Liver (tissue), 9 donors: ENCODE results near the gene SLC7A6. TPM values are rescaled to one million over a fixed set of nuclear protein-coding genes. Genes with fewer than 3 reads are reported as not detected.

Source experiments
- DNase-seq: peaks from one replicate; pipeline ENCODE4 v3.0.0-alpha.2; 2017; ENCODE audit warnings: low spot score
- H3K27ac ChIP-seq, 2 donors: one replicate each; pipeline ENCODE4 v1.7.0; 2013; ENCODE audit warnings: inconsistent platforms in 2 of 2, low read length in 2 of 2, control low read depth in 1 of 2, low read depth in 1 of 2, mild to moderate bottlenecking in 1 of 2
- H3K27me3 ChIP-seq, 4 donors: one replicate each; pipeline versions ENCODE4 v1.6.1 to v1.7.0; 2013; ENCODE audit warnings: low read length in 3 of 4, inconsistent platforms in 1 of 4, mild to moderate bottlenecking in 1 of 4, moderate library complexity in 1 of 4; ENCODE audit not compliant: control insufficient read depth in 4 of 4, insufficient read depth in 4 of 4
- H3K36me3 ChIP-seq, 4 donors: one replicate each; pipeline versions ENCODE4 v1.6.1 to v1.7.0; 2013; ENCODE audit warnings: low read length in 3 of 4, mild to moderate bottlenecking in 3 of 4, low read depth in 1 of 4, moderate library complexity in 1 of 4; ENCODE audit not compliant: control insufficient read depth in 4 of 4, insufficient read depth in 3 of 4
- H3K4me1 ChIP-seq, 4 donors: one replicate each; pipeline versions ENCODE4 v1.6.1 to v1.7.0; 2013; ENCODE audit warnings: low read length in 3 of 4, mild to moderate bottlenecking in 3 of 4, moderate library complexity in 1 of 4; ENCODE audit not compliant: control insufficient read depth in 4 of 4, insufficient read depth in 4 of 4
- H3K4me3 ChIP-seq, 3 donors: one replicate each; pipeline versions ENCODE4 v1.6.1 to v1.7.0; 2013; ENCODE audit warnings: low read length in 3 of 3, control low read depth in 1 of 3, low read depth in 1 of 3, mild to moderate bottlenecking in 1 of 3
- H3K9ac ChIP-seq, 2 donors: one replicate each; pipeline ENCODE4 v1.7.0; 2013; ENCODE audit warnings: low read length in 2 of 2, mild to moderate bottlenecking in 2 of 2, moderate library complexity in 2 of 2, control low read depth in 1 of 2, low read depth in 1 of 2
- H3K9me3 ChIP-seq, 4 donors: one replicate each; pipeline versions ENCODE4 v1.6.1 to v1.7.0; 2013; ENCODE audit warnings: low read length in 3 of 4; ENCODE audit not compliant: control insufficient read depth in 4 of 4
- EGR1 ChIP-seq, 2 donors: IDR thresholded peaks; 2 replicates each; pipeline ENCODE4 v1.6.1; 2016 to 2018; ENCODE audit warnings: antibody characterized with exemption in 2 of 2, low read depth in 2 of 2
- FOXA1 ChIP-seq: IDR thresholded peaks from 2 replicates; pipeline ENCODE4 v1.6.1; 2016; ENCODE audit warnings: antibody characterized with exemption
- FOXA2 ChIP-seq: IDR thresholded peaks from 2 replicates; pipeline ENCODE4 v1.6.1; 2016; ENCODE audit warnings: antibody characterized with exemption
- GABPA ChIP-seq, 2 donors: IDR thresholded peaks in 1 of 2; conservative IDR thresholded peaks in 1 of 2; 2 replicates each; pipeline ENCODE4 v1.6.1; 2016; ENCODE audit warnings: antibody characterized with exemption in 2 of 2, mild to moderate bottlenecking in 1 of 2, moderate library complexity in 1 of 2
- HNF4A ChIP-seq, 2 donors: conservative IDR thresholded peaks; 2 replicates each; pipeline ENCODE4 v1.6.1; 2016; ENCODE audit warnings: antibody characterized with exemption in 2 of 2, mild to moderate bottlenecking in 2 of 2
- NR2F2 ChIP-seq: IDR thresholded peaks from 2 replicates; pipeline ENCODE4 v1.6.1; 2016; ENCODE audit warnings: antibody characterized with exemption
- RAD21 ChIP-seq, 2 donors: IDR thresholded peaks; 2 replicates each; pipeline ENCODE4 v1.6.1; 2016; ENCODE audit warnings: antibody characterized with exemption in 2 of 2, mild to moderate bottlenecking in 2 of 2
- RXRA ChIP-seq, 2 donors: IDR thresholded peaks; 2 replicates each; pipeline ENCODE4 v1.6.1; 2017 to 2018; ENCODE audit warnings: antibody characterized with exemption in 2 of 2, mild to moderate bottlenecking in 1 of 2
- TAF1 ChIP-seq: conservative IDR thresholded peaks from 2 replicates; pipeline ENCODE4 v1.6.1; 2016; ENCODE audit warnings: antibody characterized with exemption, mild to moderate bottlenecking
- YY1 ChIP-seq: IDR thresholded peaks from 2 replicates; pipeline ENCODE4 v1.6.1; 2016; ENCODE audit warnings: antibody characterized with exemption, mild to moderate bottlenecking
- WGBS: extraction: QIAGEN DNeasy Blood & Tissue Kit; methylation state at CpG from one replicate; pipeline ENCODE4 v1.1.7; 2013; 5-methylcytosine and 5-hydroxymethylcytosine counted together
- polyA plus RNA-seq, 2 donors: library from polyadenylated mRNA; stranded (reverse) in 1 of 2; unstranded in 1 of 2; fragments of 200-250 nt in 1 of 2; fragments of >200 nt in 1 of 2; fragmentation: Nextera tagmentation in 1 of 2; extraction: Ambion mirVana in 1 of 2; gene quantifications; one replicate each; pipeline versions ENCODE4 v1.2.1 to v1.2.3, GENCODE V29; 2013 to 2015
- total RNA-seq, 2 donors: library from RNA; depleted of rRNA; stranded (reverse); fragments of >200 nt; gene quantifications; one replicate each; pipeline ENCODE4 v1.2.3, GENCODE V29; 2014
- TF ChIP-seq, protein P1 (sequence below): IDR thresholded peaks from 2 replicates; pipeline ENCODE4 v1.6.1; 2016; ENCODE audit warnings: antibody characterized with exemption
- TF ChIP-seq, protein P2 (sequence below): IDR thresholded peaks from 2 replicates; pipeline ENCODE4 v1.6.1; 2016; ENCODE audit warnings: antibody characterized with exemption, mild to moderate bottlenecking
- TF ChIP-seq, protein P3 (sequence below): IDR thresholded peaks from 2 replicates; pipeline ENCODE4 v1.6.1; 2016; ENCODE audit warnings: antibody characterized with exemption
- TF ChIP-seq, protein P4 (sequence below): IDR thresholded peaks from 2 replicates; pipeline ENCODE4 v1.6.1; 2016; ENCODE audit warnings: antibody characterized with exemption
- donor health status: healthy.
- donor health status: healthy.
- donor health status: healthy.
- donor health status: healthy.
- donor health status: healthy.

Gene SLC7A6
- total and polyA plus RNA-seq, 4 donors, result 1.2 to 4.9 (median 1.9) TPM

DNA sequence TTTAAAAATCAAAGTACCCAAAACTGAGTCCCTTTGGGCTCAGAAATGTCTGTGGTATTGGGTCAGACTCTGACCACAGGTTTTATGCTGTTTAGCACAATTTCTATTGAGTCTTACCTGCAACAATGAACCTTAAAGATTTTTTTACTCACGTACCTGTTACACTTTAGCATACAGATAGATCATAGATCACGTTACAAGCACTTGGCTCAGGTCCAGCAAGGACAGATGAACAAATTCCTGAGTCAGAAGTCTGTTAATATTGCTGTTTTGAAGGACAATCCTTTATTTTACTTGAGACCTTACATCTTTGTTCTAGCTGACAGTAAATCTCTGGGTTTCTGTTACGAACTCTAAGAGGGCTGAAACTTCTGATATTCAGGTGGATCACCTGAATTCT is 33.6 kb downstream of the SLC7A6 start:
- Histone ChIP-seq H3K36me3 (peaks cover 0 to 43% (median 34%) of the 10 kb centered on the region in 4 donors), H3K9ac (no peak overlapping the region), H3K27ac (no peak overlapping the region), H3K27me3 (no peaks in the 10 kb centered on the region), H3K9me3 (no peaks in the 10 kb centered on the region), H3K4me3 (no peak overlapping the region), H3K4me1 (no peaks in the 10 kb centered on the region)
- WGBS, result 66% methylated on average over 3 of the region's 3 CpGs
- DNase-seq, result no peak
- TF ChIP-seq RXRA (IDR thresholded peaks at IDR 0.05) (no peak), HNF4A (conservative IDR thresholded peaks at IDR 0.05) (no peak), GABPA (IDR thresholded peaks at IDR 0.05 in 1 of 2, conservative IDR thresholded peaks at IDR 0.05 in 1 of 2) (no peak), RAD21 (IDR thresholded peaks at IDR 0.05) (no peak), FOXA1 (no peak), TAF1 (no peak), YY1 (no peak), NR2F2 (no peak), FOXA2 (no peak)
- TF ChIP-seq, protein P1, sequence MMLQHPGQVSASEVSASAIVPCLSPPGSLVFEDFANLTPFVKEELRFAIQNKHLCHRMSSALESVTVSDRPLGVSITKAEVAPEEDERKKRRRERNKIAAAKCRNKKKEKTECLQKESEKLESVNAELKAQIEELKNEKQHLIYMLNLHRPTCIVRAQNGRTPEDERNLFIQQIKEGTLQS, result no peak

DNA sequence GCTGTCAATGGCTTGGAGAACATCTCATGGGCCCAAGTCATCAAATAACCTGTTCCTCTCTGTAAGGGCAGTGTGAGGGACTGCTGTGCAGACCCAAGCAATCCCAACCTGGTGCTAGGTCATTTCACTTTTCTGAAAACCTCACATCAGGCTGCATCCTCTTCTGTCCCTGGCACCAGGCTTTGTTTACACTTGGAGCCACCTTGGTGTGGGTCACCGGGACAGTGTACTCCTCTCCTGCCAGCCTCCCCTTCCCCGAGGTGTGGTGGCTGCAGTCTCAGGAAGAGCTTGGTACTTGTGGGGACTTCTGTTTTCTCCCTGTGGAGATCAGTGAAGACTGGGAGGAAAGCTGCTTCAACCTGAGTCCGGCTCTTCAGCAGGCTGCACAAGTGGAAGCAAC is 34.0 kb downstream of the SLC7A6 start:
- 72% methylated on average over 3 of the region's 3 CpGs for WGBS
- H3K27me3 ChIP-seq, result no peaks in the 10 kb centered on the region
- H3K9ac ChIP-seq, result no peak overlapping the region
- DNase-seq, result no peak
- peaks cover 0 to 45% (median 35%) of the 10 kb centered on the region in 4 donors for H3K36me3 ChIP-seq
- no peaks in the 10 kb centered on the region for H3K9me3 ChIP-seq
- H3K4me3 ChIP-seq, result no peak overlapping the region
- TF ChIP-seq, protein P2, sequence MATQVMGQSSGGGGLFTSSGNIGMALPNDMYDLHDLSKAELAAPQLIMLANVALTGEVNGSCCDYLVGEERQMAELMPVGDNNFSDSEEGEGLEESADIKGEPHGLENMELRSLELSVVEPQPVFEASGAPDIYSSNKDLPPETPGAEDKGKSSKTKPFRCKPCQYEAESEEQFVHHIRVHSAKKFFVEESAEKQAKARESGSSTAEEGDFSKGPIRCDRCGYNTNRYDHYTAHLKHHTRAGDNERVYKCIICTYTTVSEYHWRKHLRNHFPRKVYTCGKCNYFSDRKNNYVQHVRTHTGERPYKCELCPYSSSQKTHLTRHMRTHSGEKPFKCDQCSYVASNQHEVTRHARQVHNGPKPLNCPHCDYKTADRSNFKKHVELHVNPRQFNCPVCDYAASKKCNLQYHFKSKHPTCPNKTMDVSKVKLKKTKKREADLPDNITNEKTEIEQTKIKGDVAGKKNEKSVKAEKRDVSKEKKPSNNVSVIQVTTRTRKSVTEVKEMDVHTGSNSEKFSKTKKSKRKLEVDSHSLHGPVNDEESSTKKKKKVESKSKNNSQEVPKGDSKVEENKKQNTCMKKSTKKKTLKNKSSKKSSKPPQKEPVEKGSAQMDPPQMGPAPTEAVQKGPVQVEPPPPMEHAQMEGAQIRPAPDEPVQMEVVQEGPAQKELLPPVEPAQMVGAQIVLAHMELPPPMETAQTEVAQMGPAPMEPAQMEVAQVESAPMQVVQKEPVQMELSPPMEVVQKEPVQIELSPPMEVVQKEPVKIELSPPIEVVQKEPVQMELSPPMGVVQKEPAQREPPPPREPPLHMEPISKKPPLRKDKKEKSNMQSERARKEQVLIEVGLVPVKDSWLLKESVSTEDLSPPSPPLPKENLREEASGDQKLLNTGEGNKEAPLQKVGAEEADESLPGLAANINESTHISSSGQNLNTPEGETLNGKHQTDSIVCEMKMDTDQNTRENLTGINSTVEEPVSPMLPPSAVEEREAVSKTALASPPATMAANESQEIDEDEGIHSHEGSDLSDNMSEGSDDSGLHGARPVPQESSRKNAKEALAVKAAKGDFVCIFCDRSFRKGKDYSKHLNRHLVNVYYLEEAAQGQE, result no peak
- TF ChIP-seq EGR1 (IDR thresholded peaks at IDR 0.05; ENCODE audit: low read depth in 2 of 2) (no peak), GABPA (IDR thresholded peaks at IDR 0.05 in 1 of 2, conservative IDR thresholded peaks at IDR 0.05 in 1 of 2) (no peak), TAF1 (no peak), HNF4A (conservative IDR thresholded peaks at IDR 0.05) (no peak), RAD21 (IDR thresholded peaks at IDR 0.05) (no peak)
- TF ChIP-seq, protein P1, result no peak
- TF ChIP-seq, protein P3, sequence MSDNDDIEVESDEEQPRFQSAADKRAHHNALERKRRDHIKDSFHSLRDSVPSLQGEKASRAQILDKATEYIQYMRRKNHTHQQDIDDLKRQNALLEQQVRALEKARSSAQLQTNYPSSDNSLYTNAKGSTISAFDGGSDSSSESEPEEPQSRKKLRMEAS, result no peak
- TF ChIP-seq, protein P4, sequence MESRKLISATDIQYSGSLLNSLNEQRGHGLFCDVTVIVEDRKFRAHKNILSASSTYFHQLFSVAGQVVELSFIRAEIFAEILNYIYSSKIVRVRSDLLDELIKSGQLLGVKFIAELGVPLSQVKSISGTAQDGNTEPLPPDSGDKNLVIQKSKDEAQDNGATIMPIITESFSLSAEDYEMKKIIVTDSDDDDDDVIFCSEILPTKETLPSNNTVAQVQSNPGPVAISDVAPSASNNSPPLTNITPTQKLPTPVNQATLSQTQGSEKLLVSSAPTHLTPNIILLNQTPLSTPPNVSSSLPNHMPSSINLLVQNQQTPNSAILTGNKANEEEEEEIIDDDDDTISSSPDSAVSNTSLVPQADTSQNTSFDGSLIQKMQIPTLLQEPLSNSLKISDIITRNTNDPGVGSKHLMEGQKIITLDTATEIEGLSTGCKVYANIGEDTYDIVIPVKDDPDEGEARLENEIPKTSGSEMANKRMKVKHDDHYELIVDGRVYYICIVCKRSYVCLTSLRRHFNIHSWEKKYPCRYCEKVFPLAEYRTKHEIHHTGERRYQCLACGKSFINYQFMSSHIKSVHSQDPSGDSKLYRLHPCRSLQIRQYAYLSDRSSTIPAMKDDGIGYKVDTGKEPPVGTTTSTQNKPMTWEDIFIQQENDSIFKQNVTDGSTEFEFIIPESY, result no peak
- no peak overlapping the region for H3K27ac ChIP-seq
- H3K4me1 ChIP-seq, result no peaks in the 10 kb centered on the region
